Measurements from ENCODE around the gene SLC22A25.

SLC22A25 gene

GRCh38 chr11:63280920-63281319, 37.5 kb upstream of the SLC22A25 start:
- H3K36me3 ChIP-seq (ENCODE audit: control insufficient read depth in 1 of 2, insufficient read depth in 2 of 2, low read length in 2 of 2), result no peaks in the 10 kb centered on the region
- H2AK5ac ChIP-seq (ENCODE audit: low read length), result no peak overlapping the region
- no peak overlapping the region for H3K4me2 ChIP-seq (ENCODE audit: low read length)
- H3K18ac ChIP-seq (ENCODE audit: low read length), result no peak overlapping the region
- no peaks in the 10 kb centered on the region for H3K4me1 ChIP-seq (ENCODE audit: control insufficient read depth in 1 of 2, insufficient read depth in 2 of 2, low read length in 2 of 2)
- no peak overlapping the region for H2BK5ac ChIP-seq (ENCODE audit: low read depth, low read length, poor library complexity)
- H2BK12ac ChIP-seq (ENCODE audit: low read length), result no peak overlapping the region
- H3K27ac ChIP-seq (ENCODE audit: low read depth, low read length), result no peak overlapping the region
- no peak overlapping the region for H3K14ac ChIP-seq (ENCODE audit: low read length)
- H3K27me3 ChIP-seq (ENCODE audit: insufficient read depth, low read length), result no peaks in the 10 kb centered on the region
- no peaks in the 10 kb centered on the region for H3K79me1 ChIP-seq (ENCODE audit: low read length)
- no peak overlapping the region for H3K23ac ChIP-seq (ENCODE audit: low read length)
- no peak overlapping the region for H2BK120ac ChIP-seq (ENCODE audit: insufficient read depth, low read length, poor library complexity)
- no peak overlapping the region for H4K91ac ChIP-seq (ENCODE audit: low read depth, low read length)
- no peak overlapping the region for H2AFZ ChIP-seq (ENCODE audit: insufficient read depth, low read length, poor library complexity)
- H3K4me3 ChIP-seq (ENCODE audit: low read depth, low read length), result no peak overlapping the region
- H3K9ac ChIP-seq (ENCODE audit: low read length), result no peak overlapping the region
- H3K9me3 ChIP-seq (ENCODE audit: insufficient read depth, low read depth, low read length), result peaks cover 2% of the 10 kb centered on the region
- no peaks in the 10 kb centered on the region for H3K79me2 ChIP-seq (ENCODE audit: control insufficient read depth, insufficient read depth, low read length, poor library complexity)
- no peak overlapping the region for H3K4ac ChIP-seq (ENCODE audit: low read depth, low read length)
- no peak overlapping the region for H4K12ac ChIP-seq (ENCODE audit: low read depth, low read length)
- no peak overlapping the region for H4K8ac ChIP-seq (ENCODE audit: low read depth, low read length)
- no peak for DNase-seq

DNA sequence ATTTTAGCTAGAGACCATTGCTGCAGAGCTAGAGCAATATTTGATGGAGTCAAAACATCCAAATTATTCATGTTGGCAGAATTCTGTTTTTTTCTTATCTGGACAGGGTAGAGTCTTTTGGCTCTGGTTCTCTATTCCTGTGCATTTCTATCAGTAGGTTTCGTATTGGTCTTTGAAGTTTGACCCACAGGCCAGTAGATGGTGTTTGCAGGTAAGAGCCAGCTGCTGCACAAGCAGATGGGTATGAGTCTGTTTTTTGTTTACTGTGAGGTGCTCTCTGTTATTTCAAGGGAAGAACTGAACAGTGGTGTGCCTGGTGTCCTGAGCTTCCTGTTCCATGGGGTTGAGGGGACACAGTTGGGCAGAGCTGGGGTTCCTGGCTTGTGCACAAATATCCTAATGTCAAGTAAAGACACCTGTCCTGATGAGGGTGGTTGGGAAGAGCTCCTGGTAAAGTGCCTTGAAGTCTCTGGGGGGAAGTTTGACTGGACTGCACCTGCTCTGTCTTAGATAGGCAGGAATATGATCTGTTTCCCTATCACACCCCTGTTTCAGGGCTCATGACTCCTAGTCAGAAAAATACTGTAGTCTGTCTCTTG, 34.0 kb upstream of the SLC22A25 start:
- Histone ChIP-seq H2AK5ac (ENCODE audit: low read length) (no peak overlapping the region), H3K9me3 (ENCODE audit: insufficient read depth, low read depth, low read length) (no peaks in the 10 kb centered on the region), H3K79me2 (ENCODE audit: control insufficient read depth, insufficient read depth, low read length, poor library complexity) (no peaks in the 10 kb centered on the region), H3K18ac (ENCODE audit: low read length) (no peak overlapping the region), H3K4me1 (ENCODE audit: control insufficient read depth in 1 of 2, insufficient read depth in 2 of 2, low read length in 2 of 2) (no peaks in the 10 kb centered on the region), H3K79me1 (ENCODE audit: low read length) (no peaks in the 10 kb centered on the region), H3K27ac (ENCODE audit: low read depth, low read length) (no peak overlapping the region), H3K14ac (ENCODE audit: low read length) (no peak overlapping the region), H3K36me3 (ENCODE audit: control insufficient read depth in 1 of 2, insufficient read depth in 2 of 2, low read length in 2 of 2) (no peaks in the 10 kb centered on the region), H3K4me3 (ENCODE audit: low read depth, low read length) (no peak overlapping the region), H4K8ac (ENCODE audit: low read depth, low read length) (no peak overlapping the region), H2BK5ac (ENCODE audit: low read depth, low read length, poor library complexity) (no peak overlapping the region), H2AFZ (ENCODE audit: insufficient read depth, low read length, poor library complexity) (no peak overlapping the region), H2BK120ac (ENCODE audit: insufficient read depth, low read length, poor library complexity) (no peak overlapping the region), H4K12ac (ENCODE audit: low read depth, low read length) (no peak overlapping the region), H3K9ac (ENCODE audit: low read length) (no peak overlapping the region), H2BK12ac (ENCODE audit: low read length) (no peak overlapping the region), H3K4me2 (ENCODE audit: low read length) (no peak overlapping the region), H4K91ac (ENCODE audit: low read depth, low read length) (no peak overlapping the region), H3K23ac (ENCODE audit: low read length) (no peak overlapping the region), H3K4ac (ENCODE audit: low read depth, low read length) (no peak overlapping the region), H3K27me3 (ENCODE audit: insufficient read depth, low read length) (no peaks in the 10 kb centered on the region)
- DNase-seq, result peak in 1 of 2 donors; percentile 45
- WGBS (ENCODE audit: extremely low coverage, insufficient coverage, insufficient read length), result no CpG with 5 or more reads among the region's 1 CpG

- H3K4me1 ChIP-seq (ENCODE audit: control insufficient read depth in 1 of 2, insufficient read depth in 2 of 2, low read length in 2 of 2), result no peaks in the 10 kb centered on the region
- H3K79me1 ChIP-seq (ENCODE audit: low read length), result no peaks in the 10 kb centered on the region
- no CpG with 5 or more reads among the region's 1 CpG for WGBS (ENCODE audit: extremely low coverage, insufficient coverage, insufficient read length)
- no peak overlapping the region for H2BK120ac ChIP-seq (ENCODE audit: insufficient read depth, low read length, poor library complexity)
- no peak overlapping the region for H3K14ac ChIP-seq (ENCODE audit: low read length)
- no peak overlapping the region for H3K18ac ChIP-seq (ENCODE audit: low read length)
- no peaks in the 10 kb centered on the region for H3K79me2 ChIP-seq (ENCODE audit: control insufficient read depth, insufficient read depth, low read length, poor library complexity)
- H3K9ac ChIP-seq (ENCODE audit: low read length), result no peak overlapping the region
- H2BK12ac ChIP-seq (ENCODE audit: low read length), result no peak overlapping the region
- H3K4me2 ChIP-seq (ENCODE audit: low read length), result no peak overlapping the region
- no peak overlapping the region for H2AK5ac ChIP-seq (ENCODE audit: low read length)
- no peak overlapping the region for H4K91ac ChIP-seq (ENCODE audit: low read depth, low read length)
- no peaks in the 10 kb centered on the region for H3K36me3 ChIP-seq (ENCODE audit: control insufficient read depth in 1 of 2, insufficient read depth in 2 of 2, low read length in 2 of 2)
- no peak overlapping the region for H2AFZ ChIP-seq (ENCODE audit: insufficient read depth, low read length, poor library complexity)
- DNase-seq, result peak in 1 of 2 donors; percentile 7
- no peaks in the 10 kb centered on the region for H3K9me3 ChIP-seq (ENCODE audit: insufficient read depth, low read depth, low read length)
- H3K4me3 ChIP-seq (ENCODE audit: low read depth, low read length), result no peak overlapping the region
- H3K23ac ChIP-seq (ENCODE audit: low read length), result no peak overlapping the region
- no peaks in the 10 kb centered on the region for H3K27me3 ChIP-seq (ENCODE audit: insufficient read depth, low read length)
- H3K4ac ChIP-seq (ENCODE audit: low read depth, low read length), result no peak overlapping the region
- no peak overlapping the region for H3K27ac ChIP-seq (ENCODE audit: low read depth, low read length)
- no peak overlapping the region for H4K8ac ChIP-seq (ENCODE audit: low read depth, low read length)
- H2BK5ac ChIP-seq (ENCODE audit: low read depth, low read length, poor library complexity), result no peak overlapping the region
- no peak overlapping the region for H4K12ac ChIP-seq (ENCODE audit: low read depth, low read length)
These were observed 31.4 kb upstream of the SLC22A25 start for GRCh38 chr11:63274776-63275175.

GRCh38 chr11:63273685-63274084, 30.3 kb upstream of the SLC22A25 start:
- H2BK120ac ChIP-seq (ENCODE audit: insufficient read depth, low read length, poor library complexity), result no peak overlapping the region
- no peak overlapping the region for H3K9ac ChIP-seq (ENCODE audit: low read length)
- no peak overlapping the region for H2AFZ ChIP-seq (ENCODE audit: insufficient read depth, low read length, poor library complexity)
- H4K12ac ChIP-seq (ENCODE audit: low read depth, low read length), result no peak overlapping the region
- H3K23ac ChIP-seq (ENCODE audit: low read length), result no peak overlapping the region
- H2BK12ac ChIP-seq (ENCODE audit: low read length), result no peak overlapping the region
- no peaks in the 10 kb centered on the region for H3K36me3 ChIP-seq (ENCODE audit: control insufficient read depth in 1 of 2, insufficient read depth in 2 of 2, low read length in 2 of 2)
- no peaks in the 10 kb centered on the region for H3K9me3 ChIP-seq (ENCODE audit: insufficient read depth, low read depth, low read length)
- H3K27me3 ChIP-seq (ENCODE audit: insufficient read depth, low read length), result no peaks in the 10 kb centered on the region
- no peaks in the 10 kb centered on the region for H3K79me1 ChIP-seq (ENCODE audit: low read length)
- H3K27ac ChIP-seq (ENCODE audit: low read depth, low read length), result no peak overlapping the region
- no peak overlapping the region for H2BK5ac ChIP-seq (ENCODE audit: low read depth, low read length, poor library complexity)
- H3K18ac ChIP-seq (ENCODE audit: low read length), result no peak overlapping the region
- no peak overlapping the region for H3K4me2 ChIP-seq (ENCODE audit: low read length)
- no peak overlapping the region for H4K8ac ChIP-seq (ENCODE audit: low read depth, low read length)
- DNase-seq, result no peak
- WGBS (ENCODE audit: extremely low coverage, insufficient coverage, insufficient read length), result no CpG with 5 or more reads among the region's 3 CpGs
- no peaks in the 10 kb centered on the region for H3K4me1 ChIP-seq (ENCODE audit: control insufficient read depth in 1 of 2, insufficient read depth in 2 of 2, low read length in 2 of 2)
- no peak overlapping the region for H3K14ac ChIP-seq (ENCODE audit: low read length)
- H3K79me2 ChIP-seq (ENCODE audit: control insufficient read depth, insufficient read depth, low read length, poor library complexity), result no peaks in the 10 kb centered on the region
- H2AK5ac ChIP-seq (ENCODE audit: low read length), result no peak overlapping the region
- H3K4me3 ChIP-seq (ENCODE audit: low read depth, low read length), result no peak overlapping the region
- H3K4ac ChIP-seq (ENCODE audit: low read depth, low read length), result no peak overlapping the region
- no peak overlapping the region for H4K91ac ChIP-seq (ENCODE audit: low read depth, low read length)
